Measurements from ENCODE around the gene ELOVL7.
A peak's percentile ranks its signal among the peaks of the same experiment; 100 is the strongest.
"Not testable (repeated sequence)": the region's sequence is repeated elsewhere in the genome, so short reads cannot be mapped to it uniquely, and the experiment has no call there.

Gene ELOVL7

GRCh38 chr5:60792438-60792837, 51.6 kb downstream of the ELOVL7 start:
- DNase-seq: no peak

- no peak for DNase-seq
Observed at GRCh38 chr5:60789551-60789950, 54.5 kb downstream of the ELOVL7 start.

- DNase-seq: no peak
Observed at GRCh38 chr5:60788863-60789513, 55.1 kb downstream of the ELOVL7 start.

DNA sequence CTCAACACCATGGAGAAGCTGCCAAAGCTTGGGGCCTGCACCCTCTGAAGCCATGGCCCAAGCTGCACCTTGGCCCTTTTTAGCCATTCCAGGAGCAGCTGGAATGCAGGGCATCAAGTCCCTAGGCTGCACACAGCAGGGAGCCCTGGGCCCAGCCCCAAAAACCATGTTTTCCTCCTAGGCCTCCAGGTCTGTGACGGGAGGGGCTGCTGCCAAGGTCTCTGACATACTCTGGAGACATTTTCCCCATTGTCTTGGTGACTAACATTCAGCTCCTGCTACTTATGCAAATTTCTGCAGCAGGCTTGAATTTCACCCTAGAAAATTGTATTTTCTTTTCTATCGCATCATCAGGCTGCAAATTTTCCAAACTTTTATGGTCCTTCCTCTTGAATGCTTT, 64.6 kb downstream of the ELOVL7 start:
- no peak for DNase-seq

DNA sequence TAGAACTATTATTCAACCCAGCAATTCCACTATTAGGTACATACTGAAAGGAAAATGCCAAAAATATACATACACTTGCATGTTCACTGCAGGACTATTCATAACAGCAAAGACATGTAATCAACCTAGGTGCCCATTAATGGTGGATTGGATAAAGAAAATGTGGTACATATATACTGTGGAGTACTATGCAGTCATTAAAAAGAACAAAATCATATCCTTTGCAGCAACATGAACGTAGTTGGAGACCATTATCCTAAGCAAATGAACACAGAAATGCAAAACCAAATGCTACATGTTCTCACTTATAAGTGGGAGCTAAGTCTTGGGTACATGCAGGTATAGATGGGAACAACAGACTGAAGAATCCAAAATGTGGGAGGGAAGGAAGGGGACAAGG, 67.7 kb downstream of the ELOVL7 start:
- no peak for DNase-seq

- DNase-seq: no peak
Observed at GRCh38 chr5:60765019-60765709, 78.9 kb downstream of the ELOVL7 start.

DNA sequence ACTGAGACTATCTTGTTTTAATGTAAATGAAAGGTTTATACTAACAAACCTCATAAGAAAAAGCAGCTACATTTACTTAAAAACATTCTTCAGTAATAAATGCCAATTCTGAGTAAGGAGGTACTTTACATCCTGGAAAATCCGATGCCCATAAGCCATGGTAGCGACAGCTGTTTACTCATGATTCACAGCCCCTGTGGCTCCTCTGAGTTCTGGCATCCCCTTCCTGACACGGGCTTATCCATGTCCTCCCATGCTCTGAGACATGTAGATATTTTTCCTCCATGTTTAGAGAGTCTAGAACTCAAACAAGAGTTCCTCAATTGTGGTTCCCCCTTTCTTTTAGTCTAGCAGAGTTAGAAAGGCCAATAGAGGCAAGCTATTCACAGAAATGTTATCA, 81.0 kb downstream of the ELOVL7 start:
- no peak for DNase-seq

DNA sequence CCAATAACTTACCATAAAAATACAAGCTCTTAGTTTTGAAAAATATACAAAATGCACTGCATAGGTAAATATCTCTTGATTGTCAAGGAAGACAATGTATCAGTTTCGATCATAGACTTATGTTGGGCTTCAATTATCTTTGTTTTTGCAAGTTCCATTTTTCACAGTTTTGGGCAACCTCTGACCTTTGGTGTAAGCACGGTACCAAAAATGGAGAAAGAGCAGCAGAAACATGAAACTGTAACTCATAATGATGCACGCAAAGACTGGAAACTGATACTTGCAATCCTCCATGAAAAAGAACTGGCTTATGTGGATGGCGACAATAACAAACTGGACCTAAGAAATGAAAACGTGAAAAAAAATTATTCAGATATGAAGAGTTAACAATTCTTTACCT, 89.6 kb downstream of the ELOVL7 start:
- no peak for DNase-seq

DNA sequence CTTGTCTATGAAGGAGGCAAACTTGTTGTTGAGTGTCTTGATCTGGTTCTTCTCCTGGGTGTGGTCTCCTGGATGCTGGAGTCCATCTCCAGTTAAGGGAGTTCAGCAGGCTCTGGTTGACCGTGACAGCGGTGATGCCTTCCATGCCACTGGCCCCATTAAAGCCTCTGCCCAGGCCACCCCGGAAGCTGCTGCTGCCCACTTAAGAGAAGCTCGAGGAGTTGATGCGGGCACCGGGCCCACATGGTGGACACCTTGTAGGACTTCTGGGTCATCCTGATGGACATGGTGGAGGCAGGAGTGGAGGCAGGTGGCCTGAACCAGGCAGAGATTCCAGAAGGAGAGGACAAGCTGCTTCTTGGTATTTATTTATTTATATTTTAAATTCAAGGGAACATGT, 99.4 kb downstream of the ELOVL7 start:
- no peak for DNase-seq

DNA sequence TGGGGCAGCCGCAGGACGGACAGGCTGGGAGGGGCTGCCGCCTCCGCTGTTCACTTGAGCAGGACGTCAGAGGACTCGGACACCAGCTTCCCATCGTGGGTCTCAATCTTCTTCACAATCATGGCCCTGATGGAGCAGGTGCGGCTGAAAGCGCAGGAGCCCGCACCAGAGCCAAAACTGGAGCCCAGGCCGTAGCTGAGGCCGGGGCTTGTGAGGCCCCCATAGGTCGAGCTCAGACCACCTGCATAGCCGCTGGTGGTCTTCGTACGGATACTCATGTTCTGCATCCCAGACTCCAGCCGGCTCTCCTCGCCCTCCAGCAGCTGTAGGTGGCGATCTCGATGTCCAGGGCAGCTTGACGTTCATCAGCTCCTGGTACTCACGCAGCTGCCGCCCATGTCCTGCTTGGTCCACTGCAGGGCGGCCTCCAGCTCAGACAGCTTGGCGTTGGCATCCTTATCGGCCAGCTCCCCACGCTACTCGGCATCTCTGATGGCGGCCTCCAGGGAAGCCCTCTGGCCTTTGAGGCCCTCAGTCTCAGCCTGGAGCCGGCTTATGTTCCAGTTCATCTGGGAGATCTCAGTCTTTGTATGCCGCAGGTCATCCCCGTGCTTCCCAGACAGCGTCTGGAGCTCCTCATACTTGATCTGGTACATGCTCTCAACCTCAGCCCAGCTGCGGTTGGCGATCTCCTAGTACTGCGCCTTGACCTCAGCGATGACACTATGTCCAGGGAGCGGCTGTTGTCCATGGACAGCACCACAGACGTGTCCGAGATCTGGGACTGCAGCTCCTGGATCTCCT, 100.4 kb downstream of the ELOVL7 start:
- no peak for DNase-seq

DNA sequence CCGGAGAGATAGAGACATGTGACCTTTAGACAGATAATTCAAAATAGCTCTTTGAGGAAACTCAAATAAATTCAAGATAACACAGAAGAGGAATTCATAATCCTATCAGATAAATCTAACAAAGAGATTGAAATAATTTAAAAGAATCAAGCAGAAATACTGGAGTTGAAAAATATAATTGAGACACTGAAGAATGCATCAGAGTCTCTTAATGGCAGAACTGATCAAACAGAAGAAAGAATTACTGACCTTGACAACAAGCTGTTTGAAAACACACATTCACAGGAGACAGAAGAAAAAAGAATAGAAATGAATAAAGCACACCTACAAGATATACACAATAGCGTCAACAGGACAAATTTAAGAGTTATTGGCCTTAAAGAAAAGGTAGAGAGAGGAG, 103.7 kb downstream of the ELOVL7 start:
- no peak for DNase-seq

DNA sequence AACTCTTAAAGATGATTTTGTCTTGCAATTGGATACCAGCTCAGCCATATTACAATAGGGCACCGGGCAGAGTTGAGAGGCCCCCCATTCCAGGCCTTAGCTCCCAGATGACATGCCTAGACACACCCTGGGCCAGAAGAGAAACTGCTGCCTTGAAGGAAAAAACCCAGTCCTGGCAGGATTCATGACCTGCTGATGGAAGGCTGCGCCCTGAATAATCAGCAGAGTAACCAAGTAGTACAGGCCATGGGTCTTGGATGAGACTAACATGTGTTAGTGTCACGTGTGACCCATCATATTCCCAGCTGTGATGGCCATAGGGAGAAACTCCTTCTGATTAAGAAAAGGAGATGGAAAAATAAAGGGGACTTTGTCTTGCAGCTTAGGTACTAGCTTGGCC, 105.1 kb downstream of the ELOVL7 start:
- no peak for DNase-seq

DNA sequence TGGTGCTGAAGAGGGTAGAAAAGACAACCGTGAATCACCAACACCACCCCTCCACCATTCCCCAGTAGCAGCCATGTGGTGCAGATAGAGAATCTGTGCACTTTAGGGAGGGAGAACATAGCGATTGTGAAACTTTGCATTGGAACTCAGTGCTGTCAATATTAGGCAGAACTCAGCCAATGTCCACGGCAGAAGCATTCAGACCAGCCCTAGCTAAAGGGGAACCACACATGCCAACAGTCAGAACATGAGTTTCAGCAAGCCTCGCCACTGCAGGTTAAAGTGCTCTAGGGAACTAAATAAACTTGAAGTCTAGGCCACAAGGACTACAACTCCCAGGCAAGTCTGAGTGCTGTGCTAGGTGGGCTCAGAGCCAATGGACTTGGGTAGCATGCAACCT, 105.6 kb downstream of the ELOVL7 start:
- no peak for DNase-seq

GRCh38 chr5:60730858-60731257, 113.2 kb downstream of the ELOVL7 start:
- not testable (repeated sequence) for DNase-seq

GRCh38 chr5:60727033-60727679, 116.9 kb downstream of the ELOVL7 start:
- no peak for DNase-seq

- no peak for DNase-seq
Observed at GRCh38 chr5:60724126-60724525, 119.9 kb downstream of the ELOVL7 start.

DNA sequence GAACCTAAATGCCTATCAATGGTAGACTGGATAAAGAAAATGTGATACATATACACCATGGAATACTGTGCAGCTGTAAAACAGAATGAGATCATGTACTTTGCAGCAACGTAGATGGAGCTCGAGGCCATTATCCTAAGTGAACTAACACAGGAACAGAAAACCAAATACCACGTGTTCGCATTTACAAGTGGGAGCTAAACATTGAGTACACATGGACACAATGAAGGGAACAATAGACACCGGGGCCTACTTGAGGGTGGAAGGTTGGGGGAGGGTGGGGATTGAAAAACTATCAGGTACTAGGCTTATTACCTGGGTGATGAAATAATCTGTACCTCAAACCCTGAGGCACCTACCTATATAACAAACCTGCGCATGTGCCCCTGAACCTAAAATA, 121.7 kb downstream of the ELOVL7 start:
- DNase-seq: no peak

- DNase-seq: peak; percentile 41
Observed at GRCh38 chr5:60719329-60719728, 124.7 kb downstream of the ELOVL7 start.

- DNase-seq: no peak
Observed at GRCh38 chr5:60718166-60718892, 125.7 kb downstream of the ELOVL7 start.

- DNase-seq: not testable (repeated sequence)
Observed at GRCh38 chr5:60715201-60715928, 128.7 kb downstream of the ELOVL7 start.

DNA sequence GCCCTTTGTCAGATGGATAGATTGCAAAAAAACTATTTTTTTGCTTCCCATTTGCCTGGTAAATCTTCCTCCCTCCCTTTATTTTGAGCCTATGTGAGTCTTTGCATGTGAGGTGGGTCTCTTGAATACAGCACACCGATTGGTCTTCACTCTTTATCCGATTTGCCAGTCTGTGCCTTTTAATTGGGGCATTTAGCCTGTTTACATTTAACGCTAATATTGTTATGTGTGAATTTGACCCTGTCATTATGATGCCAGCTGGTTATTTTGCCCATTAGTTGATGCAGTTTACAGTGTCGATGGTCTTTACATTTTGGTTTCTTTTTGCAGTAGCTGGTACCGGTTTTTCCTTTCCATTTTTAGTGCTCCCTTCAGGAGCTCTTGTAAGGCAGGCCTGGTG, 131.1 kb downstream of the ELOVL7 start:
- no peak for DNase-seq

- DNase-seq: not testable (repeated sequence)
Observed at GRCh38 chr5:60711892-60712291, 132.2 kb downstream of the ELOVL7 start.

All from hematopoietic multipotent progenitor cell treated with erythropoietin and hydrocortisone succinate and interleukin-3 and kit ligand, for 4 days (in vitro differentiated cells).